Femur (tissue), 1 donor: Measurements from ENCODE around the gene SCYGR8.
A peak's percentile ranks its signal among the peaks of the same experiment; 100 is the strongest.

Experiments used
- DNase-seq: peaks from one replicate; pipeline ENCODE4 v3.0.0-alpha.2; 2017

SCYGR8 gene

DNA sequence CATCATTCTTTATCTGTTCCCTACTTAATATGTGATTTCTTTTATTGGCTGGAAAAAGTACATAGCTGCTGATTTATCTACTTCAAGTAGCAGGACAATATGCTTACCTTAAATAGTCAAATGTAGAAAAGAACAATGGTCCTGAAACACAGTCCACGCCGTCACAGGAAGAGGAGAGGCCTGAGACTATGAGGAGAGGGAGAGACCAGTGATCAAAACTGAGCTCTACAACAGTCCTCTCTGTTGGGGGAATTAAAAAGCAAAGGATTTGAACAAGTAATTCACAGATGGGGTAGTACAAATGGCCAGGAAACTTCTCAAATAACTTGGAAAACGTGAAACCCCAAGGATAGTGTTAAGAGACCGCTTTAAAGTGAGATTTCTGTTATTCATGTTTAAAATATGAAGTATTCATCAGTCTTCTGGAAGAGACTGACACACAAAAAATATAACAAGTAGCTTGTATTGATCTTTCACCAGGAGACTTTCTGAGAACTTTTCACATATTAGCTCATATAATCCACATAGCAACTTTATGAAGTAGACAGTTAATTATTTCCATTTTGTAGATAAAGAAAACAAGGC, 20.2 kb downstream of the SCYGR8 start:
- no peak for DNase-seq

DNA sequence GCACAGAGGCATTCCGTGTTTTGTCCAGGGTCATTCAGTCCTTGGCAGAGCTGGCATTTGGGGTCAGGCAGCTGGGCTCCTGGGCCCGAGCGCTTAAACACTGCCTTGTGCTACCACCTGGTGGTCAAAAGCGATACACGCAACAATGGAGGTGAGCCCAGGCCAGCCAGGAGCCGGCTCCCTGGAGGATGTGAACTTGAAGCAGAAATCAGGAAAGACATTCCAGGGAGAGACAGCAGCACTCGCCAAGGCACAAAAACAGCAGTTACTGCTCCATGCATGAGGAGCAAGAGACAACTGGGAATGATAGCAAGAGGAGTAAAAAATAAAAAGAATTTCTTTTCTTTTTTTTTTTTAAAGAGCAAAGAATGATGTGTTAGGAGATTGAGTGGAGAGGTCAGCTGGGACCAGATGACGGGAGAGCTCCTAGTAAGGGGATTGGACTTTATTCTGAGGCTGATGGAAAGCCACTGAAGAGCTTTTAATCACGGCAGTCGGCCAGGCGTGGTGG, 20.7 kb downstream of the SCYGR8 start:
- peak; percentile 83 for DNase-seq

DNA sequence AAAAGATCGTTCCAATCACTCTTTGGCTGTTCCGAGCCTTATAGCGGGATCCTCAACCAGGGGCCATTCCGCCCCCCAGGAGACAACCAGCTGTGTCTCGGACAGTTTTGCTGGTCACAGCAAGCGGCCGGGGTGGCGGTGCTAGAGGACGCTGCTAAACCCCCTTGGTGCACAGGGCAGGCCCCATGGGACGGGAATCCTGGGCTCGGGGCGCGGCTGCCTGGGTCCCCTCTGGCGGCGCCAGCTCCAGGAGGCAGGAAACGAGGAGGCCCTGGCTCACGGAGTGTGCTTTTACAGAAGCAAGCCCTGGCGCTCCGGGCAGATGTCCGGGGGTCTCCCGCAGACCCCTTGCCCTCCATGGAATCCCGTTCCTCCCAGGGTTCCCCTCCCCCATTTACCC, 22.1 kb downstream of the SCYGR8 start:
- DNase-seq: no peak

DNA sequence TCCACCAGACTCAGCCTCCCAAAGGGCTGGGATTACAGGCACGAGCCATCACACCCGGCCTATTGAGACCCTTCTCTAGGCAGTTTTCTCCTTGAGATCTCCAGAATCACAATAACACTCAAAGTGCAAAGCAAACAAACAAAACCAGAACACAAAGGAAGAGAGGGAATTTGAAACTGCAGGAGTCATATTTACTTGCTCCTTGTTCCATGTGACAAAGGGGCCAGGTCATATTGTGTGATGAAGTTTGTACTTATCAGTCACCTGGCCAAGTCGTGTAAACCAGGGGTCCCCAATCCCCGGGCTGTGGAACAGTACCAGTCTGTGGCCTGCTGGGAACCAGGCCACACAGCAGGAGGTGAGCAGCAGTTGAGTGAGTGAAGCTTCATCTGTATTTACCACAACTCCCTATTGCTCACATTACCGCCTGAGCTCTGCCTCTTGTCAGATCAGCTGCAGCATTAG, 26.5 kb downstream of the SCYGR8 start:
- no peak for DNase-seq

GRCh38 chr2:227772932-227773331, 27.2 kb downstream of the SCYGR8 start:
- DNase-seq: peak; percentile 21

DNA sequence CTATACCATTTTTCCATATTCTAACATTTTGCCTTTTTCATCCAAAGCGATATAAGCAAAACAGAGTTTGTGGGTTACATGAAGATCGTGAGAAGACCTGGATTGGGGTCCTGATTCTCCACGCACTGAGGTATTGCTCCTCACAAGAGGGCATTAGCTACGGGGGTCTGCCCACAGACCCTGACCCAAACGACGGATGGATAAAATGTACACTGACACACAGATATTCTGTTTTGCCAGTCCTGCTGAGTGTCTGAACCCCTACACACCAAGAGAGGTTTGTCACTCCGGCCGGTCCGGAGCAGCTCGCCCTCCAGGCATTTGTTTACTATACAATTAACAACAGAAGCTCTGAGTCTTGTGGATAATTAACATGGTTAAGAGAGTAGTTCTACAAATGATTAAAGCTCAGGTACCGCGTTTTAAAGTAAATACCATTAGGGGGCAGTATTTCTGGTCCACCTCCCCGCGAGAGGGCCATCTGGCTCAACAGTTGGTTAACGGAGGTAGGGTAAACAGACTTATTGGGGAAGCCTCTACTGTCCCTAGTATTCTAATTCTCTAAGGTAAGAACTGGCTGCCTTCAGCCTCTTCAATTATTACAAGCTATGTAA, 28.4 kb downstream of the SCYGR8 start:
- DNase-seq: no peak

- DNase-seq: no peak
Measured at GRCh38 chr2:227774895-227775842, 29.5 kb downstream of the SCYGR8 start.

DNA sequence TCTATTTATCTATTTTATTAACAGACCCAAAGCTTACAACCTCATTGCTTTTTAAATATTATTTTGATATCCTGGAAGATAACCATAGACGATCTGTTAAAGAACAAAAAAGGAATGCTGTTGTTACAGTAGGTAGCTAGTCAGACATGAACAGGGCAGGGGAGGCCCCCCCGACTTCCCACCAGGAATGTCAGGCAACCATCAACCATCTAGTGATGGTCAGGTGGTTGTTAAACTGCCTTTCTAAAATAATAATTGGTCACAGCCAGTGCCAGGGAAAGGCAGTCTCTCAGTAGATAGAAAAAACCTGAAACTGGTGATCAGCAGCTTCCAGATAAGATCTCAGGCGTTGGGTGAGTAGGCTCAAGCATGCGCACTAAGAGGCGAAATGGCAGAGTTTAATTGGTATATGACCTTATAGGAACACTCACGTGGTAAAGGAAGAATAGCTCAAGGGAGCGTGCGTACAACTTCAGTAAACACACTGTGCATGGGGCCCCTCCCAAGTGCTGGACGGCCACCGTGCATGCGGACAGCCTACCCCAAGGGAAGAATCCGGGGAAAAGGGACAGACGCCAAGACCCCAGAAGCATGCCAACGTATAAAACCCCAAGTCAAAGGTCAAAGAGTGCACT, 35.4 kb downstream of the SCYGR8 start:
- no peak for DNase-seq

GRCh38 chr2:227781841-227782240, 36.1 kb downstream of the SCYGR8 start:
- DNase-seq: no peak

- DNase-seq: no peak
Measured at GRCh38 chr2:227782804-227783203, 37.1 kb downstream of the SCYGR8 start.

- no peak for DNase-seq
Measured at GRCh38 chr2:227783404-227784138, 37.9 kb downstream of the SCYGR8 start.

DNA sequence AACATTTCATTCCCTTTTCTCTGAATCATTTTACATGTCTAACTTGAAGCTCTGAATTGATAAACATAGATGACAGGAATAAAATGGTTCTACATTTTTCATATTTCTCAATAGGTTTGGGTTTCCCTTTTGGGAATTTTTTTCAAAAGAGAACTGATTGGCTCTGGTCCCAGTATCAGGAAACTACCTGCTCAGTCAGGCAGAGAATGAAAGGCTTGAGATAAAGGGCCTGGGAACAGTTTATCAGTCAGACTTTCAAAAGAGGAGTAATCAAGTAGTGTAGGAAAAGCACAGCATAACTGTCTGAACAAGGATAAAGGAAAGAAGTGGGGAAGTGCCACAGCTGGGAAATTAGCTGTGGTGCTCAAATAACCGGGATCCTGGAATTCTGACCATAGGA, 39.6 kb downstream of the SCYGR8 start:
- DNase-seq: no peak

- DNase-seq: no peak
Measured at GRCh38 chr2:227788561-227789018, 42.9 kb downstream of the SCYGR8 start.

DNA sequence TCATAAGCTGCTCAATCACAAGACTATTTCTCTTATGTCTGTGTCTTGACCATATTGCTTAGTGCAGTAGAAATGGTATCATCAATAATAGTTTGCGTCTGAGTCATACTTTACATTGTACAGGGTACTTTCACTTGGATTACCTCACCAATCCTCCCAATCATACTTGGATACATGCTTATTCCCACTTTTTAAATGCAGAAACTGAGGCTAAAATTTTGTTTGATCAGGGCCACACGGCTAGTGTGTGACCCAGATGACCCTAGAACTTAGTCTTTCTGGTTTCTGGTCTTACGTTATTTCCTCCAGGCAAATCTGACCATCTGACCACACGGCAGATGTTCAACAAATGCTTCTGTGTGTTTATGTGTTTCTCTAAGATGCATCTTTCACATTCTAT, 44.1 kb downstream of the SCYGR8 start:
- DNase-seq: no peak

DNA sequence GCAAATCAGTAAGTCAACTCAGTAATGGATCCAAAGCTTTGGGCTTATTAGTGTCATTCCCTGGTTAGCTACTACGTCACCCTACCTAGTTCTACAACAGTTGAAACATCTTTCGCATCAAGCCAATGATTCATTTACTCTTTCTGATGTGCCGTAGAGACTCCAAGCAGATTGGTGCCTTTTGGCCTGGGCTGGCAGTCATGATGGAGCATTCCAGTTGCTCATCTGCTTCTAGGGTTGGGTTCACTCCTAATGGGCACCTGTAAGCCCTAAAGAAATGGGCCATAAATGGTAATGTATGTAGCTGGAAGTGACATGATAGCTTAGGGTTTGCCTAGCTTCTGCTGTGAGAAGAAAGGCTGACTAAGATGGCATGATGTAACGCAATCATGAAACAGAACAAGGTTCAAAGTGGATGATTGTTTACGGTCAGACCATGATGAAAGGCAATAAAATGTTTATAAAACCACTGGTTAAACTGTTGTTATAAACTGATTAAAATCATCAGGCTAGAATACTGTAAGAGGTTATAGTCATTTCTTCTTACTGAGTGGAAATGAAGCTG, 47.5 kb downstream of the SCYGR8 start:
- DNase-seq: no peak
